Stimulated activated CD4-positive, alpha-beta T cell treated with anti-CD3 and anti-CD28 coated beads, TNF-alpha, amount 100 ng/mL, for 48 hours (primary cell): ENCODE results near the gene ITCH.
"Not testable (repeated sequence)": the region's sequence is repeated elsewhere in the genome, so short reads cannot be mapped to it uniquely, and the experiment has no call there.

Source experiments
- DNase-seq, 3 donors: peaks; one replicate each; pipeline ENCODE4 v3.0.0-alpha.2; 2020; ENCODE audit warnings: low read depth in 3 of 3

ITCH gene

GRCh38 chr20:34507702-34508413 is 144.8 kb downstream of the ITCH start:
- DNase-seq, result no peak

GRCh38 chr20:34510575-34510974 is 147.5 kb downstream of the ITCH start:
- DNase-seq, result no peak

GRCh38 chr20:34511891-34512265 is 148.8 kb downstream of the ITCH start:
- no peak for DNase-seq

GRCh38 chr20:34512266-34512954 is 149.3 kb downstream of the ITCH start:
- DNase-seq, result no peak

DNA sequence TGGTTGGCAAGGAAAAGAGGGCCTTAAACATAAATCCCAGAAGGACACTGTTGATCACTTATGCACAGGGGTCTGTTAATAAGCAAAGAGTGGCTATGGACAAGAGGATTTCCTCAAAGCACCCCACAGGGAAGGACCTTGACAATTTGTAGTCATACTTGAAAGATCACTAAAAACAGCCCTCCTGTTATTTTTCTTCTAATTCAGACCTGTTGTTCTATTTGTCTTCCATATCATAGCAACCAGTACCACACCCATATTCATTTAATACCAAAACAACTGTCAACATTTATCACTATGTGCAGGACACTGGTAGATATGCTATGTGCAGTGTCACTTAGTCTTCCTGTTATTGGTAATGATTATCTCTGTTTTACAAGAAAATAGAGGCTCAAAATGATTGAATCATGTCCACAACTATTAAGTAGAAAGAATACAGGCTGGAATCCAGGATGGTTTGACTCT is 149.9 kb downstream of the ITCH start:
- no peak for DNase-seq

- DNase-seq, result not testable (repeated sequence)
These were observed 151.0 kb downstream of the ITCH start for GRCh38 chr20:34514034-34514433.

GRCh38 chr20:34514897-34515483 is 151.9 kb downstream of the ITCH start:
- no peak for DNase-seq

DNA sequence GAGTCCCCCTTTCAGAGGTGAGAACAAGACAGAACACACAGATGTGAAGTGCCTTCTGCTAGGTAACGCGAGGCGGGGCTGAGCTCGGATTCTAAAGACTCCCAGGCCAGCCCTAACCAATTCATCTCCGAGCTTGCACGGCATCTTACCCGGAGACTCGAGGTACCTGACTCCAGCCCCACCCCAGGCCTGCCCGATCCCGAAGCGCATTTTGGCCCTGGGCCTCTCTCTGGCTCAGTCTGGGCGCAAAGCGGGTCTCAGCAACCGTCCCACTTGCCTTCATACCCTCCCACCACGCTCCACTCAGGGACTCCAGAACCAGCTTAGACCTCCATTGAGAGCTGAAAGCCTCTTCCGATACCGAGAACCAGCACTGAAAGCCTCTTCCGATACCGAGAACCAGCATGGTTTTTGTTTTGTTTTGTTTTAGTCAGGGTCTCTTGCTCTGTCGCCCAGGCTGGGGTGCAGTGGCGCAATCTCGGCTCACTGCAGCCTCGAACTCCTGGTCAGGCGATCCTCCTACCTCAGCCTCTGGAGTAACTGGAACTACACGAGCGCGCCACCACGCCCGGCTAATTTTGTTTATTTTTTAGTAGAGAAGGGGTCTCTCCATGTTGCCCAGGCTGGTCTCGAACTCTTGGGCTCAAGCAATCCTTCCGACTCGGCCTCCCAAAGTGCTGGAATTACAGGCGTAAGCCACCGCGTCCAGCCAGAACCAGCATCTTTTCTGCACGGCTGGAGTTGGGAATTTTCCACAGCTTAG is 152.6 kb downstream of the ITCH start:
- peak; percentile 30 to 67 (median 63) for DNase-seq

GRCh38 chr20:34516247-34517113 is 153.4 kb downstream of the ITCH start, which contains the start of gene DYNLRB1:
Gene DYNLRB1, plus strand, starts transcription at chr20:34516422. Its CDS starts 37 bp downstream, at chr20:34516459.
- DNase-seq, result peak; percentile 91 to 97 (median 93)

DNA sequence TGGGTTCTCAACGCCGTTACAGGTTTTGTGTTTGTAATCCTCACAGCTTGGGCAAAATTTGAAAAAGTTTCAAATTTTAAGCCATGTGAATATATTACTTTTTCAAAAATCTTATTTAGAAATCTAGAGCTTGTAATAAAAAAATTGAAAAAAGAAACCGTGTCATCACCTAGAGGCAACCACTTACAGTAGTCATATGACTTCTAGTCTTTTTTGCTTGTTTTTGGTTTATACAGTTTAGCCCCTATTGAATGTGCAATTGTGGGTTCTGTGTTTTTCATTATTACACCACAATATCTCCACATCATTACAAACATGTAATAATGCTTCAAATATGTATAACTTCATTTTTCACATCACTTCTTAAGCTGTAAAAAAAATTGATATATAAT is 154.0 kb downstream of the ITCH start:
- no peak for DNase-seq

DNA sequence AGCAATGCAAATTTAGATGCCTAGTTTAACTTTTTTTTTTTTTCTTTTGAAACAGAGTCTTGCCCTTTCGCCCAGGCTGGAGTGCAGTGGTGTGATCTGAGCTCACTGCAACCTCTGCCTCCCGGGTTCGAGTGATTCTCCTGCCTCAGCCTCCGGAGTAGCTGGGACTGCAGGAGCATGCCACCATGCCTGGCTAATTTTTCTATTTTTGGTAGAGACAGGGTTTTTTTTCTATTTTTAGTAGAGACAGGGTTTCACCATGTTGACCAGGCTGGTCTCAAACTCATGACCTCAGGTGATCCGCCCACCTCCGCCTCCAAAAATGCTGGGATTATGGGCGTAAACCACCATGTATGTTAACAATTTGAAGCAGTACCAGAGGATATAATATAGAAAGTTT is 155.8 kb downstream of the ITCH start:
- DNase-seq, result not testable (repeated sequence)

DNA sequence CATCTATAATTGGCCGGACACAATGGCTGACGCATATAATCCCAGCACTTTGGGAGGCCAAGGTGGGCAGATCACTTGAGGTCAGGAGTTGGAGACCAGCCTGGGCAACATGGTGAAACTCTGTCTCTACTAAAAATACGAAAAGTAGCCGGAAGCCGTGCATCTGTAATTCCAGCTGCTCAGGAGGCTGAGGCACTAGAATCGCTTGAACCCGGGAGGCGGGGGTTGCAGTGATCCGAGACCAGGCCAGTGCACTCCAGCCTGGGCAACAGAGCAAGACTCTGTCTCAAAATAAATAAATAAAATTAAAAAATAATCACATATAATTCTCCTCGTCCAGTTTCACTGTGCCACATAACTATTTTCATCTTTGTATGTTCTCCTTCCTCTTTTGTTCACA is 156.8 kb downstream of the ITCH start:
- DNase-seq, result not testable (repeated sequence)

DNA sequence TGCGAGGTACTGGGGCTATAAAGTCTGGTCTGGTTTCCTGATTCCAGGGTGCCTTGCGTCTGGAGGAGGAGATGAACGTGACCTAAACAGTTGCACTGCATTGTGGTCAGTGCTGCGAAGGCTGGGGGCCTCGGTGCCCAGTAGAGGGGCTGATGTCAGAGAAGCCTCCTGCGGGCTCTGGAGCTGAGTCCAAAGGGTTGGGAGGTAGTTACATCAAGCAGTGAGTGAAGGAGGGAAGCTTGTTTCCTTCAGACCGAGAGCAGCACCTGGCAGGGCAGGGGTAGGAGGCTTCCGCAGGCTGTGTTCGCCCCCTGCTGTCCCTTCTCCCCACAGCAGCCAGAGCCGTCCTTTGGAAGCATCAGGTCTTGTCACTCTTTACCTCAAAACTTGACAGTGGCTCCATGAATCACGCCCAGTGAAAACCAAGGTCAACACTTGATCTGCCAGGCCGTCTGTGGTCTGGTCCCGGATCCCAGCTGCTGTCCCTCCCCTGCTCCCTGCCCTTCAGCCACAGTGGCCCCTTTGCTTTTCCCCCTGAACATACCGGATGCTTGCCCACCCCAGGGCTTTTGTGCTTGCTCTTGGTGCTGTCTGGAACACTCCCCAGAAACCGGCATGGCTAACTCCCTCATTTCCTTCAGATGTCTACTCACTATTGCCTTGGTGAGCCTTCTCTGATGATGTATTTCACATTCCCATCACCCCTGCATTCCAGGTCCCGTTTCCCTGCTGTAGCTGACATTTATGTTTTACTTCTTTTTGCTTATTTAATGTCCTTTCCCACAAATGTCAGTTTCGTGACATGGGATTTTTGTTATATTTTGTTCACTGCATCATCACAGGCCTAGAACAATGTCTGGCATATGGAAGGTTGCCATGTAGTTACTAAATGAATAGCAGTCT is 160.1 kb downstream of the ITCH start:
- DNase-seq, result peak; percentile 21 to 36 (median 31)

GRCh38 chr20:34524426-34524825 is 161.4 kb downstream of the ITCH start:
- no peak for DNase-seq

GRCh38 chr20:34525342-34525708 is 162.3 kb downstream of the ITCH start:
- DNase-seq, result no peak

GRCh38 chr20:34525709-34526416 is 162.8 kb downstream of the ITCH start:
- DNase-seq, result no peak

DNA sequence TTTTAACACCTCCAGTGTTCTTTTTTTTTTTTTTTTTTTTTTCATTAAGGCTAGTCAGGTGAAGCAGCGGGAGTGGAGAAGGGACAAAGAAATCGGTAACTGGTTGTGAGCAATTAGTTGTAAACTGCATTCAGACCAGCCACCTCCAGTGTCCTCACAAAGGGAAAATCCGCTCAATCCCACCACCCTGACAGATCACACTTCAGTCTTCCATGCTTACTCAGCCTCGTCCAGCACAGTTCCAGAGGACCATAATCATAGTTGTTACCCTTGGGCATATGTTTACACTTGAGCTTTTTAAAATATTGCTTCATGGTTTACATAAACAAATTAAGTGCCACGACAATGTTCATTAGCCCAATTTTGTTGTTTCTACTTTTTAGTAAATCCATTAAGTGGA is 163.4 kb downstream of the ITCH start:
- no peak for DNase-seq

GRCh38 chr20:34527016-34527415 is 163.9 kb downstream of the ITCH start:
- no peak for DNase-seq

DNA sequence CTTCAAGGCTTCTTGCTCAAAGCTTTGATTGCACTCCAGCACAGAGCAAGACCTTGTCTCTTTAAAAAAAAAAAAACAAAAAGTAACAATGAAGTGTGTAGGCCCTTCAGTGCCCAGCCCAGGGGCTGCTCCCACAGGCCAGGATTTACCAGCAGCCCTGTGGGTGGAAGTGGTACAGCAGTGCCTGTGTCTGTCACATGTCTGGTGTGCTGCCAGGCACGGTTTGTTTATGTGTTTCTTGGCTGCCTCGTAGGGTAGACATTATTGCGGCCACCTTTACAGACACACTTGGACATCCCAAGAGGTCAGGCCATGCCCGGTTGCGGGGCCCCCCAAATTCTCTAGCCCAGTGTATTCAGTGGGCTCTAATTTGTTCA is 165.8 kb downstream of the ITCH start:
- no peak for DNase-seq

- DNase-seq, result no peak
These were observed 166.7 kb downstream of the ITCH start for GRCh38 chr20:34529742-34530141.
